WTC11 (cell line): ENCODE measurements around the gene NOL4L. TPM values are rescaled to one million over a fixed set of nuclear protein-coding genes. Genes with fewer than 3 reads are reported as not detected.

Experiments
- ATAC-seq: fragments of 200-7000 bp; cut with Tn5 transposase; 2 replicates; pipeline ENCODE4 v1.10.0; 2021; ENCODE audit warnings: mild to moderate bottlenecking, moderate library complexity
- CTCF ChIA-PET: fragments of 300-600 bp; sonication (Branson Sonifier 250); formaldehyde crosslinking; loops from one replicate; lab custom pipeline; 2021; ENCODE audit warnings: antibody characterized with exemption; lab: Charles Lee
- POLR2A ChIA-PET: fragments of 350-600 bp; sonication (Branson Sonifier 250); formaldehyde crosslinking; loops from one replicate; lab custom pipeline; 2021; ENCODE audit warnings: antibody characterized with exemption; lab: Charles Lee
- DNase-seq: peaks from one replicate; pipeline ENCODE4 v3.0.0; 2021; ENCODE audit warnings: low spot score
- H3K27ac Mint-ChIP-seq: 2 replicates; pipeline ENCODE4 v1.8.0; 2021; ENCODE audit warnings: mixed read lengths
- H3K27me3 Mint-ChIP-seq: 2 replicates; pipeline ENCODE4 v1.8.0; 2021; ENCODE audit warnings: low read depth, mild to moderate bottlenecking, moderate library complexity, mixed read lengths
- H3K36me3 Mint-ChIP-seq: 2 replicates; pipeline ENCODE4 v1.8.0; 2021; ENCODE audit warnings: mixed read lengths
- H3K4me1 Mint-ChIP-seq: 2 replicates; pipeline ENCODE4 v1.8.0; 2022; ENCODE audit warnings: mixed read lengths
- H3K4me3 Mint-ChIP-seq: 2 replicates; pipeline ENCODE4 v1.8.0; 2021; ENCODE audit warnings: mild to moderate bottlenecking, moderate library complexity, mixed read lengths
- H3K9me3 Mint-ChIP-seq: 2 replicates; pipeline ENCODE4 v1.8.0; 2021; ENCODE audit warnings: mixed read lengths
- AFF4 ChIP-seq: sonication (generic); formaldehyde crosslinking; IDR thresholded peaks from 2 replicates; pipeline ENCODE4 v1.8.1; 2023; ENCODE audit warnings: mild to moderate bottlenecking, missing genetic modification reagents, borderline replicate concordance
- CTCF ChIP-seq: fragments of 200-600 bp; IDR thresholded peaks from 2 replicates; pipeline ENCODE4 v1.8.0; 2022; ENCODE audit warnings: antibody characterized with exemption
- ERG ChIP-seq: fragments of 250-450 bp; sonication (Bioruptor Pico); IDR thresholded peaks from 2 replicates; pipeline ENCODE4 v1.8.0; 2021; ENCODE audit warnings: mild to moderate bottlenecking
- FOXP1 ChIP-seq: sonication (generic); formaldehyde crosslinking; IDR thresholded peaks from 2 replicates; pipeline ENCODE4 v1.8.0; 2022; ENCODE audit warnings: missing genetic modification reagents, mild to moderate bottlenecking, moderate library complexity, borderline replicate concordance
- FOXP4 ChIP-seq: sonication (generic); formaldehyde crosslinking; IDR thresholded peaks from 2 replicates; pipeline ENCODE4 v1.8.0; 2022; ENCODE audit warnings: mild to moderate bottlenecking, missing genetic modification reagents
- GRHL2 ChIP-seq: fragments of 250-450 bp; sonication (Bioruptor Pico); IDR thresholded peaks from 2 replicates; pipeline ENCODE4 v1.8.0; 2022; ENCODE audit warnings: mild to moderate bottlenecking, moderate library complexity; ENCODE audit not compliant: insufficient replicate concordance, severe bottlenecking
- IRF1 ChIP-seq: sonication (generic); formaldehyde crosslinking; IDR thresholded peaks from 2 replicates; pipeline ENCODE4 v1.8.0; 2023; ENCODE audit warnings: missing genetic modification reagents
- MAX ChIP-seq: sonication (generic); formaldehyde crosslinking; IDR thresholded peaks from 2 replicates; pipeline ENCODE4 v1.8.0; 2022; ENCODE audit warnings: mild to moderate bottlenecking, missing genetic modification reagents
- MYBL2 ChIP-seq: sonication (generic); formaldehyde crosslinking; IDR thresholded peaks from 2 replicates; pipeline ENCODE4 v1.8.1; 2023; ENCODE audit warnings: mild to moderate bottlenecking, moderate library complexity, missing genetic modification reagents
- NFATC4 ChIP-seq: fragments of 250-450 bp; sonication (Bioruptor Pico); IDR thresholded peaks from 2 replicates; pipeline ENCODE4 v1.9.0; 2021; ENCODE audit warnings: mild to moderate bottlenecking
- NFE2L1 ChIP-seq: sonication (generic); formaldehyde crosslinking; IDR thresholded peaks from 2 replicates; pipeline ENCODE4 v1.8.1; 2023; ENCODE audit warnings: missing genetic modification reagents
- NFYB ChIP-seq: sonication (generic); formaldehyde crosslinking; conservative IDR thresholded peaks from 2 replicates; pipeline ENCODE4 v1.8.0; 2022; ENCODE audit warnings: low read depth, missing genetic modification reagents
- NR3C1 ChIP-seq: sonication (generic); formaldehyde crosslinking; conservative IDR thresholded peaks from 2 replicates; pipeline ENCODE4 v1.8.1; 2023; ENCODE audit warnings: low read depth, mild to moderate bottlenecking, missing genetic modification reagents
- PREB ChIP-seq: sonication (generic); formaldehyde crosslinking; IDR thresholded peaks from 2 replicates; pipeline ENCODE4 v1.8.1; 2022; ENCODE audit warnings: mild to moderate bottlenecking, missing genetic modification reagents, moderate library complexity, borderline replicate concordance
- RELA ChIP-seq: sonication (generic); formaldehyde crosslinking; IDR thresholded peaks from 2 replicates; pipeline ENCODE4 v1.8.1; 2022; ENCODE audit warnings: missing genetic modification reagents, mild to moderate bottlenecking, borderline replicate concordance
- RORB ChIP-seq: fragments of 250-450 bp; sonication (Bioruptor Pico); IDR thresholded peaks from 2 replicates; pipeline ENCODE4 v1.9.0; 2021; ENCODE audit warnings: mild to moderate bottlenecking
- TP53 ChIP-seq: sonication (generic); formaldehyde crosslinking; IDR thresholded peaks from 2 replicates; pipeline ENCODE4 v1.8.1; 2023; ENCODE audit warnings: mild to moderate bottlenecking, missing genetic modification reagents
- ZNF138 ChIP-seq: sonication (generic); formaldehyde crosslinking; conservative IDR thresholded peaks from 2 replicates; pipeline ENCODE4 v1.8.1; 2022; ENCODE audit warnings: mild to moderate bottlenecking, moderate library complexity, missing genetic modification reagents
- ZNF232 ChIP-seq: sonication (generic); formaldehyde crosslinking; IDR thresholded peaks from 2 replicates; pipeline ENCODE4 v1.8.0; 2022; ENCODE audit warnings: mild to moderate bottlenecking, missing genetic modification reagents
- ZNF423 ChIP-seq: fragments of 250-450 bp; sonication (Bioruptor Pico); IDR thresholded peaks from 2 replicates; pipeline ENCODE4 v2.1.2; 2022; ENCODE audit warnings: mild to moderate bottlenecking, moderate library complexity
- ZSCAN18 ChIP-seq: fragments of 250-450 bp; sonication (Bioruptor Pico); IDR thresholded peaks from 2 replicates; pipeline ENCODE4 v2.1.2; 2022; ENCODE audit warnings: mild to moderate bottlenecking, moderate library complexity
- total RNA-seq: library from RNA; stranded (reverse); gene quantifications from 3 replicates; pipeline ENCODE4 v1.2.3, GENCODE V29; 2021

The NOL4L gene
- total RNA-seq, 1 experiment from 2014 or later, result 29.0 TPM

GRCh38 chr20:32470025-32470861 lies 114.9 kb downstream of the NOL4L start (continued):
- 0 out of 2 replicates have a peak, but pooled peaks have one; percentile 36 for TF ChIP-seq FOXP4 (CRISPR knock-in tag)
- no peak for TF ChIP-seq NFE2L1 (CRISPR knock-in tag)
- peak; percentile 61; the same call in 1 of the 2 replicates for TF ChIP-seq FOXP1
- 0 out of 2 replicates have a peak, but pooled peaks have one; percentile 23 for TF ChIP-seq IRF1 (CRISPR knock-in tag)
- TF ChIP-seq ERG (CRISPR knock-in tag), result no peak
- peak; percentile 51 for TF ChIP-seq CTCF
- TF ChIP-seq GRHL2 (CRISPR knock-in tag), result no peak
- TF ChIP-seq MAX (CRISPR knock-in tag), result 0 out of 2 replicates have a peak, but pooled peaks have one; percentile 27
- TF ChIP-seq RORB (CRISPR knock-in tag), result no peak
- TF ChIP-seq PREB (CRISPR knock-in tag), result no peak
- TF ChIP-seq AFF4 (CRISPR knock-in tag), result no peak
- no peak for TF ChIP-seq ZNF138 (CRISPR knock-in tag)
- no peak for TF ChIP-seq NFATC4

- POLR2A ChIA-PET, result no interaction called here
- 0 out of 2 replicates have a peak, but pooled peaks cover 3% of the 10 kb centered on the region for H3K36me3 Mint-ChIP-seq
- peaks cover 18% of the 10 kb centered on the region for H3K4me1 Mint-ChIP-seq
- no peaks in the 10 kb centered on the region for H3K9me3 Mint-ChIP-seq
- H3K27ac Mint-ChIP-seq, result no peak overlapping the region
- CTCF ChIA-PET, result interaction anchor here (0.6 to 0.9 kb wide), 3 partner anchors 11 to 181 kb away, joined by 3 to 4 read pairs (median 4); no protein-coding TSS in a partner anchor
- DNase-seq (no peak), ATAC-seq (no peak)
- no peak overlapping the region for H3K4me3 Mint-ChIP-seq
- no peaks in the 10 kb centered on the region for H3K27me3 Mint-ChIP-seq
- no peak for TF ChIP-seq NFYB (CRISPR knock-in tag)
- TF ChIP-seq ZNF423 (CRISPR knock-in tag), result no peak
- TF ChIP-seq NR3C1 (CRISPR knock-in tag), result no peak
- TF ChIP-seq ZNF232 (CRISPR knock-in tag), result no peak
- TF ChIP-seq TP53 (CRISPR knock-in tag), result no peak
- no peak for TF ChIP-seq ZSCAN18 (CRISPR knock-in tag)
- TF ChIP-seq MYBL2 (CRISPR knock-in tag), result no peak
- no peak for TF ChIP-seq RELA (CRISPR knock-in tag)
Measured at GRCh38 chr20:32468860-32469259, 116.3 kb downstream of the NOL4L start.
